GM18867 (cell line): ENCODE results near the gene AP3M1.
A peak's percentile ranks its signal among the peaks of the same experiment; 100 is the strongest.
"Not testable (repeated sequence)": the region's sequence is repeated elsewhere in the genome, so short reads cannot be mapped to it uniquely, and the experiment has no call there.

ENCODE experiments used
- ATAC-seq: cut with Tn5 transposase; IDR thresholded peaks from one replicate; pipeline ENCODE4 v1.9.1; 2021; ENCODE audit warnings: mild to moderate bottlenecking, moderate library complexity; ENCODE audit not compliant: unreplicated experiment

The AP3M1 gene, protein sequence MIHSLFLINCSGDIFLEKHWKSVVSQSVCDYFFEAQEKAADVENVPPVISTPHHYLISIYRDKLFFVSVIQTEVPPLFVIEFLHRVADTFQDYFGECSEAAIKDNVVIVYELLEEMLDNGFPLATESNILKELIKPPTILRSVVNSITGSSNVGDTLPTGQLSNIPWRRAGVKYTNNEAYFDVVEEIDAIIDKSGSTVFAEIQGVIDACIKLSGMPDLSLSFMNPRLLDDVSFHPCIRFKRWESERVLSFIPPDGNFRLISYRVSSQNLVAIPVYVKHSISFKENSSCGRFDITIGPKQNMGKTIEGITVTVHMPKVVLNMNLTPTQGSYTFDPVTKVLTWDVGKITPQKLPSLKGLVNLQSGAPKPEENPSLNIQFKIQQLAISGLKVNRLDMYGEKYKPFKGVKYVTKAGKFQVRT

GRCh38 chr10:74150204-74150989 lies at the start of gene AP3M1:
Gene AP3M1 (minus strand): TSS chr10:74150828. CDS start chr10:74138379, 12,449 bp downstream.
- peak; percentile 38 for ATAC-seq

DNA sequence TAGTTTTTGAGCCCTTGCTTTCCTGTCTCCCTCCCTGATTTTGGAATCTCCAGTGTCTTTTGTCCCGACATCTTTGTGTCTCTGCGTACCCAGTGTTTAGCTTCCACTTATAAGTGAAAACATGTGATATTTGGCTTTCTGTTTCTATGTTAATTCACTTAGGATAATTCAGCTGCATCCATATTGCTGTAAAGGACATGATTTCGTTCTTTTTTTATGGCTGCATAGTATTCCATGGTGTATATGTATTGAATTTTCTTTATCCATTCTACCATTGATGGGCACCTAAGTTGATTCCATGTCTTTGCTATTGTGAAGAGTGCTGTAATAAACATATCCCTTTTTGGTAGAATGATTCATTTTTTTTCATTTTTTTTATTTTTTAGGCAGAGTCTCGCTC lies 48.7 kb upstream of the AP3M1 start:
- no peak for ATAC-seq

DNA sequence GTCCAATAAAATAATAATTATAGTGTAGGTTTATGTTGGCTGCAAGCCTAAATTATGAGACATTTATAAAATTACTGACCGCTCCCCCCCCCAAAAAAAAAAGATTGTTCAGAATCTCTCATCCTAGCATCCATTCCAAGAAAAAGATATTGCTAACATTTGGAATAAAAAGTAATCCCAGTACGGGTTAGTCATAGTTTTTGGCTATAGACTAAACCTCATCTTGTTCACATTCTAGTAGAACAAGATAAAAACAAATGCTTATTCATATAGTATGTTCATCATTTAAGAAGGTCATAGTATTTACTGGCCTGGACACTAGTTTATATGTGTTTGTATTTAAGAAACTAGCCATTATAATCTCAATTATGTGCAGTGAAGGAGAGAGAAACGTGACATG lies 44.4 kb upstream of the AP3M1 start:
- no peak for ATAC-seq

- ATAC-seq: no peak
Measured at GRCh38 chr10:74194545-74194944, 43.9 kb upstream of the AP3M1 start.

DNA sequence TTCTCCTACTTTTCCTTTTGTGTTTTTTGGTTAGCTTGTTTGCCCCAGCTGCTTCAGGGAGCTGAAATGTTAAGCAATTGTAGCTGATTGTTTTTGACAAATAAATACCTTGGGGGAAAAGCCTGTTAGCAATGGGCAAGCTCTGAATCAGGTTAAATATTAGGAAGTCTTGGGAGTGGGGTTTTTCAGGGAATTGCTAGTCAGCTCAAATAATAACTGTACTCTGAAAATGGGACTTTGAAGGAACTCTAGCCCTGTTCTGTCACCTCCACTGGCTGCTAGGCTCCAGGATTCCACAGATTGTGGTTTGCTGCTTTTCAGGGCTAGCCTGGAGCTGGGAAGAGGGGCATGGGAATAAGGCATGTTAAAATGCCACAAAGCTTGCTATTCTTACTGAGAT lies 39.9 kb upstream of the AP3M1 start:
- ATAC-seq: no peak

DNA sequence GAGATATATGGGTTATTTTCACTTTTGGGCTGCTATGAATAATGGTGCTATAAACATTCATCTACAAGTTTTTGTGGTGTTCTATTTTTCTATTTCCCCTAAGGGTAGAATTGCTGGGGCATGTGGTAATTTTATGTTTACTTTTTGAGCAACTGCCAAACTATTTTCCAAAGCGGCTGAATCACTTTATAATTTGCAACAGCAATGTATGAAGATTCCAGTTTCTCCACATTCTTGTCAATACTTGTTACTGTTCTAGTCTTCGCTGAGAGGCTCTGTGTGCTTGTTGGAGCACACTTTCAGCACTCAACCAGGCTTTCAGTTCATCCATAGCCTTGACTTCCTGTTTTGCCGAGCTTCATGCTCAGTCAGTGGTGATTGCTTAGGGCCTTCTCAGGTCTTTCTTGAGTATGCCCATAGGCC lies 39.4 kb upstream of the AP3M1 start:
- ATAC-seq: peak; percentile 80

DNA sequence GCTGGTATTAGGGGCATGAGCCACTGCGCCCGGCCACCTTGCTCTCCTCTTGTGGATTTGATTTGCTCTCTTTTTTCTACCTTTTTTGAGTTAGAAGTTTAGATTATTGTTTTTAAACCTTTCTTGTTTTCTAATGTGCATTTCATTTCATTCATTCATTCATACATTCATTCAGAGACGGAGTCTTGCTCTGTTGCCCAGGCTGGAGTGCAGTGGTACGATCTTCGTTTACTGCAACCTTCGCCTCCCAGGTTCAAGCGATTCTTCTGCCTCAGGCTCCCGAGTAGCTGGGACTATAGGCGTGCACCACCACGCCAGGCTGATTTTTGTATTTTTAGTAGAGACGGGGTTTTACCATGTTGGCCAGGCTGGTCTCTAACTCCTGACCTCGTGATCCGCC lies 38.0 kb upstream of the AP3M1 start:
- ATAC-seq: not testable (repeated sequence)

DNA sequence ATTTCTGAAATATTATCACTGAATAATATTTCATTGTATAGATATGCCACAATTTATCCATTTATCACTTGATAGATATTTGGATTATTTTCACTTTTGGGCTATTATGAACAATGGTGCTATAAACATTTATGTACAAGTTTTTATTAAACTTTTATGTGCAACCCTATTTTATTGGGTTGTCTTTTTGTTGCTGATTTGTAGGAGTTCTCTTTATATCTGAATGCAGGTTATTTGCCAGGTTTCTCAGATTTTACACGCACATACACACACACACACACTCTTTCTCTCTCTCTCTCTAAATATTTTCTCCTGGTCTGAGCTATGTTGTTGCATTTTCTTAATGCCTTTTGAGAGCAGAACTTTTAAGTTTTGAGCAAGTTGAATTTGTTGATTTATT lies 36.6 kb upstream of the AP3M1 start:
- no peak for ATAC-seq

GRCh38 chr10:74186678-74187077 lies 36.0 kb upstream of the AP3M1 start:
- no peak for ATAC-seq

- no peak for ATAC-seq
Measured at GRCh38 chr10:74179111-74179710, 28.6 kb upstream of the AP3M1 start.

GRCh38 chr10:74178042-74178791 lies 27.6 kb upstream of the AP3M1 start:
- no peak for ATAC-seq

- no peak for ATAC-seq
Measured at GRCh38 chr10:74177140-74177677, 26.6 kb upstream of the AP3M1 start.

DNA sequence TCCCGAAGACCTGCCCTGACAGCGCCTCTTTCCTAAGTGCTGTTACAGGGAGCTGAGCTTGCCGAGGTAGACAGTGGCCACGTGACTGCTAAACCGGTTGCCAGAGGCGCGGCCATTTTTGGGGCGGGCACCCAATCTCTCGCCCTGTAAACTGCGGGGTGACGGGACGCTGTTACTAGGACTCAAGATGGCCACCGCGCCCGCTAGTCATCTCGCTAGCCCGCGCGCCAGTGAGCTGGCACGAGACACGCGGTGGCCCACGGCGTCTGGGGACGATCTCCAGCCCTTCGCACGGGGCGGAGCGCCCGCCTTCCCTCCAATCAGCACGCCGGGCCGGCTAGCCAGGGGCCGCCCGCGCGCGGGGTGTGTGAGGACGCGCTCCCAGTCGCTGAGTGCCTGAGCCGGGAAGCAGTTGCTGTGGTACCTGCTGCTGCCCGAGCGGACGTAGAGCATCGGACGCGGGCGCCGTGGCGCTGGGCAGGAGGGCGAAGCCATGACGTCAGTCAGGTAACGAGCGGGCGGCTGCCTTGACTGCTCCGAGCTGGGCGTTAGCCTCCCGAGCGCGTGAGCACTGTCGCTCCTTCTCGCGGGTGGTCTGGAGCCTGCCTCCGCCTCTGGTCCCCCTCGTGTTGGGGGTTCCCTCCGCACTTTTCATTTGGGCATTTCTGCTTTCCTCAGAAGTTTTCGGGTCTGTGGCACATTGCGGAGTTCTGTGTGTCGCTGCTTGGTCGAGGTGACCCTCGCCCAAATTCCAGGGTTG lies 25.9 kb upstream of the AP3M1 start:
- peak; percentile 88 for ATAC-seq

GRCh38 chr10:74175510-74176379 lies 25.1 kb upstream of the AP3M1 start:
- no peak for ATAC-seq

DNA sequence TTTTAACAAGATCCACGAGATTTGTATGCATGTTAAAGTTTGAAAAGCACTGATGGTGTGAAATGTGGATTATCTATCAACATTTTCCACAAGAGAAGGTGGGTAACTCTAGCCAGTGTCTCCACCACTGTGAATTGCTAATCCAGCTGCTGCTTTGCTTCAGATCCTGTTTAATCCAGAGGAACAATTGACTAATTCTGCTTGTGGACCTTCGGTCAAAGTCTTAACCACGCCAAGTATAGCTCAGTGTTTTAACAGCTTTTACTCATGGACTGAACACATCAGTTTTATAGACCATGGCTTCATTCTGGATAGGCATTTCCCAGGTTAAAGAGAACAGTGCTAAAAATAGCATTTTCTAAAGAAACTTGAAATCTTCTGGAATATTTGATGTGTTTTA lies 23.9 kb upstream of the AP3M1 start:
- ATAC-seq: no peak

- no peak for ATAC-seq
Measured at GRCh38 chr10:74171625-74172024, 21.0 kb upstream of the AP3M1 start.

DNA sequence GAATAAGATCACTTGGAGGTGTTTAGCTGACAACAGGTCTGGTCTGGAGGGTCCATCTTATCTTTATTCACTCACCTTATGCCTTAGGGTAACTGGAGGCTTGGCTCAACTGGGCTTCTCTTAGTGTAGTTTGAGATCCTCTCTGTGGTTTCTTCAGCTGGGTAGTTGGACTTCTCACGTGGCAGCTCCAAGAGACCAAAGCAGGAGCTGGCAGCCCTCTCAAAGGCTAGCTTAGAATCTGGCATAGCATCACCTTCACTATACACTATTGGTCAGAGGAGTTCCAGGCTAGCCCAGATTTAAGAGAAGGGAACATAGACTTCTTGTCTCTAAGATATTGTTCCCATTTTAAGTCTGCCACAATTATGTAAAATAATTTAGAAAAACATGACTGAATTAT lies 16.8 kb upstream of the AP3M1 start:
- ATAC-seq: no peak

GRCh38 chr10:74165530-74165901 lies 14.9 kb upstream of the AP3M1 start:
- no peak for ATAC-seq
